Measurements from ENCODE around the gene APOL2.
"Not testable (repeated sequence)": the region's sequence is repeated elsewhere in the genome, so short reads cannot be mapped to it uniquely, and the experiment has no call there.

APOL2 gene

DNA sequence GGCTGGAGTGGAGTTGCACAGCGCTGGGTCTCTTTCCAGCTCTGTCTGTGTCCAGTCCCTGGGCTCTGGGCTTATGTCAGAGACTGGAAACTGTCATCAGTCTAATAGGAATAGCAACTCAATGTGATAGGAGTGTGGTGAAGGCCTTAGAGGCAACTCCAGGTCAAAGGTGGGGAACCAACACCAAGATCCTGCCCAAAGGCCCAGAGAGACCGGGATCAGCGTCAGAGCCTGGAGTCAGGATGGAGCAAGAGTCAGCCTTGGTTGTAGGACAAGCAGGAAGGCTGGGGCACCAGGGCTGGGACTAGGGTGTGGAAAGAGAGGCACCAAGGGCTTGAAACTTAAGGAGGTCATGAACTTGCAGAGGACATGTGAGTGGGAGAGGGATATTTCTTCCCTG lies 23.0 kb upstream of the APOL2 start:
- not testable (repeated sequence) for DNase-seq (ENCODE audit: low read depth)

DNA sequence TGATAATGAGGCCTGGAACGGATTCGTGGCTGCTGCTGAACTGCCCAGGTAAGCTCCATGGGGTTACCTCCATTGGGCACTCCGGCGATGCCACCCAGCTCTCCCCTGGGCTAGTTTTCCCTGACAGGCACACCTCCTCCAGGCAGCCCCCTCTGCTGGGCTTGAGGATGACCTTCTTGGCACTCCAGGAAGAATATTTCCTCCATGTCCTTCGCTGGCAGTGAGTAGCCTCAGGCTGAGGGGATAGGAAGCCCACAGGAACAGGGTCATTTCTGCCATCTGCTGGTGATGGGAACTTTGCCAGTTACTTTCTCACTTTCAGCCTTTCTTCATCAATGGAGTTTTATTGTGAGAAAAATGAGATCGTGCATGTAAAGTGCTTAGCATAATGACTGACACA lies 22.3 kb upstream of the APOL2 start:
- DNase-seq (ENCODE audit: low read depth): not testable (repeated sequence)

DNA sequence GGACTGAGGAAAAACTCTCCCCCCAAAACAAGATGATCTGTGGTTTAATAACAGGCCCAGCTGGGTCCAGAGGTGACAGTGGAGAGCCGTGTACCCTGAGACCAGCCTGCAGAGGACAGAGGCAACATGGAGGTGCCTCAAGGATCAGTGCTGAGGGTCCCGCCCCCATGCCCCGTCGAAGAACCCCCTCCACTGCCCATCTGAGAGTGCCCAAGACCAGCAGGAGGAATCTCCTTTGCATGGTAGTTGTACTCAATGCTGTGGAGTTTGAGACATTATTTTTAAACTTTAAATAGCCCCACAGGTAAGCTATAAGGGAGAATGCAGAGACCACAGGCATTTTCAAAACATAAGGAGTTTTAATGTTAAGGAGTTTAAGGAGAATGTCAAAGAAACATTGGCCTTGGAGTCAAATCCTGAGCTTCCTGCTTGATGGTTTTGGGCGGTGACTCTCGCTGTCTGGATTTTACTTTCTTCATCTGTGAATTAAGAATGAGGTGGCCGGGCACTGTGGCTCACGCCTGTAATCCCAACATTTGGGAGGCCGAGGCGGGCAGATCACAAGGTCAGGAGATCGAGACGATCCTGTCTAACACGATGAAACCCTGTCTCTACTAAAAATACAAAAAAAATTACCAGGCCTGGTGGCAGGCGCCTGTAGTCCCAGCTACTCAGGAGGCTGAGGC lies 20.4 kb upstream of the APOL2 start:
- no peak for DNase-seq (ENCODE audit: low read depth)

GRCh38 chr22:36258701-36259614 lies 19.6 kb upstream of the APOL2 start:
- no peak for DNase-seq (ENCODE audit: low read depth)

- no peak for DNase-seq (ENCODE audit: low read depth)
Observed at GRCh38 chr22:36257948-36258670, 18.8 kb upstream of the APOL2 start.

- DNase-seq (ENCODE audit: low read depth): no peak
Observed at GRCh38 chr22:36257308-36257707, 18.0 kb upstream of the APOL2 start.

- no peak for DNase-seq (ENCODE audit: low read depth)
Observed at GRCh38 chr22:36256478-36256877, 17.2 kb upstream of the APOL2 start.

- DNase-seq (ENCODE audit: low read depth): not testable (repeated sequence)
Observed at GRCh38 chr22:36255572-36255971, 16.2 kb upstream of the APOL2 start.

- no peak for DNase-seq (ENCODE audit: low read depth)
Observed at GRCh38 chr22:36253523-36254490, 14.5 kb upstream of the APOL2 start.

DNA sequence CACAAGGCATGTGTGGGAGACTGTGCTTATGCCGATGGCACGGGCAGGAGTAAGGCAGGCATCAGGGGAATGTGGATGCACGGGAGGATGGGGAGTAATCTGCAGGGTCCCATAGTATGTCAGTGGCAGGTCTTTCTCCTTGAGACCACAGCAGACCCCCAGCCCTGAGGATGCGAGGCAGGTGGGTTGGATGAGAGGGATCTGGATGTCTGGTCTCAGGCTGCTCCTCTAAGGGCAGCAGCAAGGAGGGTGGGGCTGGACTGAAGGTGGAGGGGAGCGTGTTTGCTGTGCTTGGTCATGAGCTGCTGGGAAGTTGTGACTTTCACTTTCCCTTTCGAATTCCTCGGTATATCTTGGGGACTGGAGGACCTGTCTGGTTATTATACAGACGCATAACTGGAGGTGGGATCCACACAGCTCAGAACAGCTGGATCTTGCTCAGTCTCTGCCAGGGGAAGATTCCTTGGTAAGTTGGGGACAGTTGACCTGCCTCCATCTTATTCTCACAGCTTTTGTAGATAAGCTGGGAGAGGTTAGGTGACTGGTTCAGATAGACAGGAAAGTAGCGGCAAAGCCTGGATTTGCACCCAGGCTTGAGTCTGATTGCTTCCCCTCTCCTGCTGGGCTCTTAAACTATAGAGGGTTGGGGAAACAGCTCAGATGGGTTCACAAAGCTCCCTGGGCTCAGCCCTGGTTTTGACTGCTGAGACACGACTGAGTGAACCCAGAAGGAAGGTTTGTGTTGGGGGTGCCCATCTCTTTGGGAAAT lies 13.6 kb upstream of the APOL2 start, which contains the start of gene APOL1:
Gene APOL1 (plus strand): TSS at position 380 of the 769 bp plus-strand sequence. CDS start 1,823 bp downstream, outside the sequence.
- no peak for DNase-seq (ENCODE audit: low read depth)

GRCh38 chr22:36251979-36252608 lies 12.8 kb upstream of the APOL2 start:
- DNase-seq (ENCODE audit: low read depth): not testable (repeated sequence)

- DNase-seq (ENCODE audit: low read depth): not testable (repeated sequence)
Observed at GRCh38 chr22:36250292-36250960, 11.1 kb upstream of the APOL2 start.

- DNase-seq (ENCODE audit: low read depth): no peak
Observed at GRCh38 chr22:36249160-36249559, 9.8 kb upstream of the APOL2 start.

DNA sequence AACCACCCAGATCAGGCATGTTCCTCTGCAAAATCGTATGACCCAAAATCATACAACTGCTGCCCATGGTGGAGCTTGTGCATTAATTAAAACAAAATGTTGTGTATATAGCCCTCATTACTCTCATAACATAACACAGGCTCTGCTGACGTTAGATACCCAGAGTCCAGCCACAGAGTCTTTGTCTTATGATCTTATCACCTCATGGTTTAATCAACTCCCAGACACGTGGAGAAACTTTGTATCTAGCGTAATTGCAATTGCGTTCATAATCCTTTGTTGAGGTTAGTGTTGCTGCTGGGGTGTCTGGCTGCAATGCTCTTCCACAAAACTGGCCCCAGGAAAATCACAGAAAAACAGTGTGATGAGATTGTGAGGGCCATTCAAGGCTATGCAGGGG lies 8.6 kb upstream of the APOL2 start:
- DNase-seq (ENCODE audit: low read depth): no peak

- no peak for DNase-seq (ENCODE audit: low read depth)
Observed at GRCh38 chr22:36246718-36247117, 7.4 kb upstream of the APOL2 start.

- no peak for DNase-seq (ENCODE audit: low read depth)
Observed at GRCh38 chr22:36245805-36246356, 6.6 kb upstream of the APOL2 start.

DNA sequence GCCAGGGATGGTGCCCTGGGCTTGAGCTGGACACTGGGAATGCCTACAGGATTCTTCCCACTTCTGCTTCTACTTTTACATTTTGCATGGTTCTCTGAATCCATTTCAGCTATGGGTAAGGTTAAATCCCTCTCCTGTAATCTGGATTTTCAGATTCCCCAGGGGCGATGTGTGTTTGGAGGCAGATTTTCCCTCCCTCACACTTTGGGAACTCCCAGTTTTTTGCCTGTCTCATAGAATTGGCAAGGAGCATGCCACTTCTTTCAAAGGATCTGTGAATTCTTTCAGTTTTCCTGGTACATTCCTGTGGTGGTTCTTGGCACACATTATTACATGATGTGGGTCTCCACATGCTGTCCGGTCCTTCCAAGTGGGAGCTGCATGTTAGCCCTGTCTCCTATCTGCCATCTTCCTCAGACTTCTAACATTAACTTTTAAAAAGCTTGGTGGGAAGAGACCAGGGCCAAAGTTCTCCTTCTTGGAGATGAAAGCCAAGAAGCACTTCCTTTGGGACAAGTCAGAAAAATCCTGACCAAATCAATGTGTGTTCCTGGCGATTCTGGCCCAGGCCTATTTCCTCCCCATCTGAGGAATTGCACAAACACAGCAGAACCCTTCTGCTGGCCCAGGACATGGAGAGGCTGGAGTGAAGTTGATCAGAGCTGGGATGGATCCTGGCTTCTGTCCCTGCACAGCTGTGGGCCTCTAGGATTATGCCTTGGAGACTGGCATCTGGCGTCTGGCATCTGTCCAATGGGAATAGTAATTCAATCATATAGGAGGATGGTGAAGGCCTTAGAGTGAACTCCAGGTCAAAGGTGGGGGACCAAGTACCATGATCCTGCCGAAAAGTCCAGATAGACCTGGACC lies 5.4 kb upstream of the APOL2 start:
- DNase-seq (ENCODE audit: low read depth): no peak

DNA sequence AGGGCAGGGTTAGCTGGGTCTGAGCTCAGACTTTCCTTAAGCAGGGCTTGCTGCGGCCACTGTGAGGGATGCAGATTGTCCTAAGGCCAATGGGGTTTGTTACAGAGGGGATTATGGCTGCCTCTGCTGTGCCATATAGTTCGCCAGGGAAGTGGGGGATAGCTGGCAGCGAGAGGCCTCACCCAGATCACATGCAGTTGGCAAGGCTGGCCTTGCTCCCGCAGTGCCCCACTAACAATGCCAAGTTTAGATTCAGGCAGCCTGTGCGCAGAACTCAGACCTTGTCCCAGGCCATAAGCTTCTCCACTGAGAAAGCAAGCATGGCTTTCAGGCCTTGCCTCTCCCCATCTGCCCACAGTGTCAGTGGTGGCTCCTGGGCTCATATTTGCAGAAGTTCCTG lies 4.7 kb upstream of the APOL2 start:
- DNase-seq (ENCODE audit: low read depth): no peak

Data from CMK (cell line).